8988T (cell line): ENCODE measurements around the gene MTMR8.
"Not testable (repeated sequence)": the region's sequence is repeated elsewhere in the genome, so short reads cannot be mapped to it uniquely, and the experiment has no call there.

Source experiments
- DNase-seq: peaks from one replicate; pipeline ENCODE4 v3.0.0; 2011

MTMR8 gene

DNA sequence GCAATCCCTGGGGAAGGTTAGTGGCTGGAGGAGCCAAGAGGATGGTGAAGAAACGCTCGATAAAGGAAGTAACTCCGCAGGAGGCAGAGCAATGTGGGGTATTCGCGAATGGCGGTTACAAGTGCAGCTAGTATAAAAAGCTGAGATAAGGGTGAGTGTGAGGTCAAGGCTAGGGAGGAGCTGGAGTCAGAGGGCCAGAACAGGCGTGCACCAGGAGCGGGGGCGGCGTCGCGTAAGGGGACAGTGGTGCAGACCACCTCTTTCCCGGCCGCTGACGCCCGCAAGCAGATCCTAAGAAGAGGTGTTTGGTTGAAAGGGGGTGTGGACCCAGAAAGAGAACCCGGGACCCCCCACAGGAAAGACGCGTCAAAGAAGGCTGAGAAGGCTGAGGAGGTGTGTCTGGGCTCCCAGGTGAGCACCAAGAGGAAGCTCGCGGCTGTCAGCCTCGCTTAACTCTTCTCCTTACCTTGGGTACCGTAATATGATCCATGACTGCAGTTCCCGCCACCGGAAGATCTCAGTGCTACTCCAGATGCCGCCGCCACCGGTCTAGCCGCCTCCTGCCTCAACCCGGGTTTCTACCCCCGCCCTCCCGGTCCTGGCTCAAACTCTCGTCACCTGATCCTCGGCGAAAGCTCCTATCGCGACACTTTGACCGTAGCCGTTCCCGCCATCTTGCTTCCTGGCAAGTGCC lies at the start of gene MTMR8:
Gene MTMR8, minus strand, starts transcription at position 579 of the 694 bp plus-strand sequence. Its CDS starts 89 bp downstream, at position 490.
- peak; percentile 12 for DNase-seq

- no peak for DNase-seq
These were observed 44.3 kb upstream of the MTMR8 start for GRCh38 chrX:64439551-64439950.

GRCh38 chrX:64437665-64438064 lies 42.4 kb upstream of the MTMR8 start:
- DNase-seq = no peak

DNA sequence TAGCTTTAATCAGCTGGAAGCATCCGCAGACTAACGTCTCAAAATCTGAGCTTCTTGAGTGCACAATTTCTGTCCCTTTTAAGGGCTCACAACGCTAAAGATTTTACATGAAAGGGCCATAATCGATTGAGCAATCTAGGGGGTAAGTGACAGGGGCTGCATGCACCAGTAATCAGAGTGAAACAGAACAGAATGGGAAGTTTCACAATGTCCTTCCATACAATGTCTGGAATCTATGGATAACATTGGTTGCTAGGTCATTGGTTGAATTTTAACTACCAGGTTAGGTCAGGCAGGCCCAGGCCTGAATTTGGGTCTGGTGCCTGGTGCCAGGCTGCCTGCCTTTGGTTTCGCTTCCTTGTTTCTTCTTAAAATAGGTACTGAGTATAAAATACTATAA lies 42.0 kb upstream of the MTMR8 start:
- no peak for DNase-seq

DNA sequence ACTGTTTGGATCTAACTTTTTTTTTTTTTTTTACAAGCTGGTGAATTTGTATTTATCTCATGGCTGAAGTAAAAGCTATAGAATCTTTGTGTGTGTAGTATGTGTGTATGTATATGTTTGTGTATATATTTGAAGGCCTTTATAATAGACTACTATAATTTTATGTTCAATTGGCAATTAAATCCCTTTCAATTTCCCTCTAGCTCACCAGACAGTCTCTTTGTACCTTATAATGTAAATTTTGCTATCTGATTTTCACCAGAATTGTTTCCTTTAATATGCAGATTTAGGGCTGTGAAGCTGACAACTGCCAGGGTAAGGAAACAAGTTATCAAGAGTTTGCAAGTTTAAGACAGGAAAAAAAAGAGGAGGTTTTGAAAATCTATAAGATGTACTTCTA lies 33.1 kb upstream of the MTMR8 start:
- no peak for DNase-seq

DNA sequence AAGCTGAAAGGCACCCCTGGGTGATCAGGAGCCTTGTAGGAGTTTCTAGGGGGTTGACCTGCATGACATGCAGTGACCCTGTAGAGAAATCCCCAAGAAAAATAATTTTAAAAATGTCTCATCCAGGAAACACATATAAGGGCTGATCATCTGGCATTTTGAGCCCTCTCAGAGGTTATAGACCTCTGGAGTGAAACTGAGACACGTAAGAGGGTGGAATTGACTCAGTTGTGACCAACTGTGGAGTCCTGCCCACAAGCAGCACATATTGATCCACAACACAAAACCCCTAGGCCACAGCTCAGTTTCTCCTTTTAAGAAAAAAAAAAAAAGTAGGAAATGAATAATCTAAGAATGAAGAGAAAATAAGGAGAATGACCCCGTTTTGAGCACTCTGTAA lies 32.5 kb upstream of the MTMR8 start:
- DNase-seq = no peak

- no peak for DNase-seq
These were observed 32.0 kb upstream of the MTMR8 start for GRCh38 chrX:64427281-64427680.

- DNase-seq = not testable (repeated sequence)
These were observed 14.5 kb upstream of the MTMR8 start for GRCh38 chrX:64409730-64410129.

DNA sequence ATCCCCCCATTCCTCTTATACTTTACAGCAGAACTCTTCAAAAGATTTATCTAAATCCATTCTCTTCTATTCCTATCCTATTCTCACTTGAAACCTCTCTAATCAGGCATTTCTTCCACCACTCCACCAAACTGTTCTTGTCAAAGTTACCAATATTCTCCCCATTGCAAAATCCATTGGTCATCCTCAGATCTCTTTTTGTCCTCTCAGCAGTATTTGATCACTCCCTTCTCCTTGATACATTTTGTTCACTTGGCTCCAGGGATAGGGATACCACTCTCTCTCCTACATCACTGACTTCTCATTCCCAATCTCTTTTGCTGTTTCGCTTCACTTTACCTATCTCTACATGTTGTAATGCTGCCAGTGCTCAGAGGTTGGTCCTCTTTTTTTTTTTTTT lies 2.8 kb upstream of the MTMR8 start:
- no peak for DNase-seq

GRCh38 chrX:64395568-64395929 lies 297 bp upstream of the MTMR8 start:
- DNase-seq = no peak

DNA sequence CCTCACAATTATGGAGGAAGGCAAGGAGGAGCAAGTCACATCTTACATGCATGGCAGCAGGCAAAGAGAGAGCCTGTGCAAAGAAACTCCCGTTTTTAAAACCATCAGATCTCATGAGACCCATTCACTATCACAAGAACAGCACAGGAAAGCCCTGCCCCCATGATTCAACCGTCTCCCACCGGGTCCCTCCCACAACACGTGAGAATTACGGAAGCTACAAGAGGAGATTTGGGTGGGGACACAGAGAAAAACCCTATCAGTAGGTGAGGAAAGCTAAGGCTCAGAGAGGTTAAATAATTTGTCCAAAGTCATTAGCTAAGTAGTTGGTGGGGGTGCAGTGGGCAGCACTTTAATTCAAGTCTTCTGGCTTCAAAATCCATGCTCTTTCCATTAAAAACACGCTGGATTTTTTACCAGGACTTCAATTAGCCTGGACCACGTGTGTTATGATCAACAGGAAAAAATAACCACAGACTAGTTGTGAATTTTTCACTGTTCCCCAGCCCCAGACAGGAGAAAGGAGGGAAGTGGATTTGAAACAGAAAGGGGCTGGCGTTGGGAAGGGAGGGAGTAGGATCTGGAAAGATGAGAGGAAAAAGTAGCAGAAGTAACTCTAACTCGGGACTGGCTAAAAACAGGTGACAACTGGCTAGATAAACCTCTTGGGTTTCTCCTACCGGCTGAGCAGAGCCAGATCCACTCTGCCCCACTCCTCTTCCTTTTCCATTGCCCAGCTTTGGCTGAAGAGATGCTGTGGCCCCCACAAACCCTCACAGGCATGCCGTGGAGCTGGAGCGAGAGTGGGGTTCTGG lies 986 bp downstream of the MTMR8 start:
- no peak for DNase-seq

DNA sequence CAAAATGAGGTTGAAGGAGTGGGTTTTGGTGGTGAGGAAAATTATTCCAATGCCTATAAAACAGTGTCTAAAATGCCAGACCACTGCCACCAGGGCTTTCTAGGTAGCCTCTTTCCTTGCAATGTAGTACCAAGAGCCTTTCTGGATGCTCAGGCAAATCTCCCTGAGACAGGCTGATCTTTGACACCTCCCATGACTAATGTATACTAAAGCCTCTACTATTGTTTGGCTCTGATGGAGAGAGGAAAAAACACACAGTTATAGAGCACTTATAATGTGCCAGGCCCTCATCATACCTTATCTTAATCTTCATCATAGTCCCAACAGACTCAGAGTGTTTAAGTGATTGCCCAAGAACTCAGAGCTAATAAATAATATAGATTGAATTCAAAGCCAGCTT lies 5.8 kb downstream of the MTMR8 start:
- DNase-seq = no peak

DNA sequence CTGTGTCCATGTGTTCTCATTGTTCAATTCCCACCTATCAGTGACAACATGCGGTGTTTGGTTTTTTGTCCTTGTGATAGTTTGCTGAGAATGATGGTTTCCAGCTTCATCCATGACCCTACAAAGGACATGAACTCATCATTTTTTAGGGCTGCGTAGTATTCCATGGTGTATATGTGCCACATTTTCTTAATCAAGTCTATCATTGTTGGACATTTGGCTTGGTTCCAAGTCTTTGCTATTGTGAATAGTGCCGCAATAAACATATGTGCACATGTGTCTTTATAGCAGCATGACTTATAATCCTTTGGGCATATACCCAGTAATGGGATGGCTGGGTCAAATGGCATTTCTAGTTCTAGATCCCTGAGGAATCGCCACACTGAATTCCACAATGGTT lies 14.5 kb downstream of the MTMR8 start:
- not testable (repeated sequence) for DNase-seq

GRCh38 chrX:64379924-64380323 lies 15.3 kb downstream of the MTMR8 start:
- no peak for DNase-seq

- no peak for DNase-seq
These were observed 17.5 kb downstream of the MTMR8 start for GRCh38 chrX:64377753-64378152.

- DNase-seq = no peak
These were observed 43.2 kb downstream of the MTMR8 start for GRCh38 chrX:64352081-64352480.

GRCh38 chrX:64350521-64350920 lies 44.7 kb downstream of the MTMR8 start:
- DNase-seq = no peak

GRCh38 chrX:64350047-64350446 lies 45.2 kb downstream of the MTMR8 start:
- DNase-seq = no peak

DNA sequence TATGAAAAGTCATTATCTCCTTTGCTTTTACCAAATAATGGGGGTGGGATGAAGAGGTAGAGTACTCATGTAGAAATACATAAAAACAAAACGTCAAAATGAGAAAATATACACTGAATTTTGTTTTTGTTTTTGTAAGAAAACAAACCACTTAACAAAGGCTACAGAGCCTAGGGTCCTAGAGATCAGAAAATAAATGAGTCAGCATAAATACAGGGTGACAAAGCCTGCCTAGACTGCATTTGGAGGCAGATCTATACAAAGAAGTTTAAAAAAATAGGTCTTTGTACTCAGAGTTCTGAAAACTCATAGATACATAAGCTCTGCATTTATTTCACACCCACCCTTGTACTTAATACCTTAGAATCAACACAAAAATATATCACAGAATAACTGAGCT lies 52.4 kb downstream of the MTMR8 start:
- DNase-seq = no peak

DNA sequence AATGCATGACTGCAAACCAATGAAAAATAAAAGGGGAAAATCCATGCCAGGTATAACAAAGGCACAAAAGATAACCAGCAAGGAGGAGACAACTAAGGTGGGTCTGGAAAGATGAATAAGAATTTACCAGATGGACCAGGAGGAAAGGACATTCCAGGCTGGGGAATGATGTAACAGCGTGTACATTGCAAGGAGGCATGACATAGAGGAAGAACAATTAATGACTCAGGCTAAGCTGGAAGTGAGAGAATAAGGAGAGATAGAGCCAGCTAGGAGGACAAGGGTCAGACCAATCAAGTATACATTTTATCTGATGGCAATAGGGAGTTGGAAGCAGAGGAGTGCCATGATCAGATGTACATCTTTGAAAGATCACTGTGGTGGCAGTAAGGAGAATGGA lies 57.0 kb downstream of the MTMR8 start:
- no peak for DNase-seq

- DNase-seq = no peak
These were observed 60.8 kb downstream of the MTMR8 start for GRCh38 chrX:64334467-64334866.

DNA sequence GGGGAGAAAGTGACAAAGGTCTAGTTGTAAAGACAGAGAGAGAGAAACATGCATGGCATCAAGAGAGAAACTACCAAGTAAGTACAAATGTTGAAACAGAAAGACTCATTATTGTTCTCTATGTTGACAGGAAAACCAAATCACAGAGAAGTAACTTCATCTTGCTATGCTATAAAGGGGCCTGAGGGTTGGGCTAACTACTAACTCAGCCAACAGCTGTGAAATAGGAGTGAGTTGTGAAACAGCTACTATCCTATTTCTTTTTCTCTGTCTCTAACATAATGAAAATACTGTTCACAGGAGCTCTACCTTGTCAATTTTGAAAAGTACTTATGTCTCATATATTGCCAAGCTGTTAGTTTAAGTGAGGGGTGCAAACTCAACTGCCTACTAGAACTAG lies 65.0 kb downstream of the MTMR8 start:
- no peak for DNase-seq

- no peak for DNase-seq
These were observed 73.7 kb downstream of the MTMR8 start for GRCh38 chrX:64321507-64321906.

- no peak for DNase-seq
These were observed 81.6 kb downstream of the MTMR8 start for GRCh38 chrX:64313624-64314023.

DNA sequence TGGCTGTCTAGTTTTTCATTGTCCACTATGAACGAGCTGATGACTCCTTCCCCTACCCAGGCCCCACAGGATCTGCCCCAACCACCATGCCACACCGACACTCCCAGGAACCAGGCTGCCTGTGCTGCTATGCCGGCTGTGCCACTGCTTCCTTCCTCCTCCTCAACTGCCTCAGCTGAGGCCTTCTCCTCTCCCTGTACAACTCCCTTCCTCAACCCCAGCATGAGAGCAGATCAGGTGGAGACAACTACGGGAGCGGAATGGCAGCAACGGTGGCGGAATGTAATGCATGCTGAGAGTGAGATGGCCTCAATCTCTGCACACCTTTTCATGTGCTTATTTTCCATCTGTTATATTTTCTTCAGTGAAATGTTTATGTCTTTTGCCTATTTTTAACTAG lies 88.5 kb downstream of the MTMR8 start:
- no peak for DNase-seq
